Endothelial cell of umbilical vein (primary cell): ENCODE results near the gene CAPN14.

Experiments used
- CTCF ChIP-seq, 2 donors: IDR thresholded peaks; 1 replicate in 1 of 2; 2 replicates in 1 of 2; pipeline ENCODE4 v1.5.1; 2011; ENCODE audit warnings: low read length in 2 of 2, mild to moderate bottlenecking in 2 of 2, moderate library complexity in 2 of 2, control low read depth in 1 of 2, inconsistent platforms in 1 of 2, low read depth in 1 of 2; ENCODE audit not compliant: insufficient read depth in 1 of 2; ENCODE audit errors: extremely low read depth in 1 of 2
- EZH2 ChIP-seq: IDR thresholded peaks from 2 replicates; pipeline ENCODE4 v1.6.1; 2012; ENCODE audit warnings: borderline replicate concordance, low read depth, mild to moderate bottlenecking, moderate library complexity, low read length, inconsistent platforms; ENCODE audit not compliant: severe bottlenecking
- FOS ChIP-seq: IDR thresholded peaks from 2 replicates; pipeline ENCODE4 v1.6.1; 2011; ENCODE audit warnings: mild to moderate bottlenecking, low read length, moderate library complexity, borderline replicate concordance; ENCODE audit not compliant: insufficient read depth
- MAX ChIP-seq: IDR thresholded peaks from 2 replicates; pipeline ENCODE4 v1.6.1; 2011; ENCODE audit not compliant: insufficient read depth, insufficient read length
- MYC ChIP-seq: IDR thresholded peaks from one replicate; pipeline ENCODE4 v1.6.1; 2011; ENCODE audit warnings: mild to moderate bottlenecking, low read depth, low read length
- POLR2A ChIP-seq: IDR thresholded peaks from 2 replicates; pipeline ENCODE4 v1.6.1; 2012; ENCODE audit warnings: low read depth, mild to moderate bottlenecking, control low read depth, low read length
- POLR2AphosphoS5 ChIP-seq: IDR thresholded peaks from 2 replicates; pipeline ENCODE4 v1.6.1; 2012; ENCODE audit warnings: low read depth, mild to moderate bottlenecking, control low read depth, low read length, moderate library complexity; ENCODE audit not compliant: insufficient read depth

- TF ChIP-seq EZH2 = no peak
- no peak for TF ChIP-seq CTCF (IDR thresholded peaks at IDR 0.05; ENCODE audit: extremely low read depth in 1 of 2, insufficient read depth in 1 of 2, low read depth in 1 of 2, low read length in 2 of 2)
- TF ChIP-seq POLR2A = no peak
- no peak for TF ChIP-seq FOS
- no peak for TF ChIP-seq MAX
- TF ChIP-seq POLR2AphosphoS5 = no peak
- no peak for TF ChIP-seq MYC
Observed at GRCh38 chr2:31132786-31133185, 84.5 kb downstream of the CAPN14 start.
